Omental fat pad (tissue), 4 donors: ENCODE data around the gene SLC2A13. TPM values are rescaled to one million over a fixed set of nuclear protein-coding genes. Genes with fewer than 3 reads are reported as not detected.
"Not testable (repeated sequence)": the region's sequence is repeated elsewhere in the genome, so short reads cannot be mapped to it uniquely, and the experiment has no call there.

Experiments used
- ATAC-seq: fragments of 150-250 bp; one replicate; pipeline ENCODE4 v1.9.1; 2016; ENCODE audit warnings: mild to moderate bottlenecking, moderate library complexity; ENCODE audit not compliant: low FRiP score
- DNase-seq: peaks from one replicate; pipeline ENCODE4 v3.0.0-alpha.2; 2019; ENCODE audit warnings: low spot score
- total RNA-seq, 4 donors: library from RNA; depleted of rRNA; stranded (reverse); fragments of >200 nt; gene quantifications; one replicate each; pipeline ENCODE4 v1.1.0, GENCODE V29; 2016
- TF ChIP-seq, protein P1 (sequence below), 3 donors: fragments of 450-650 bp; IDR thresholded peaks; one replicate each; pipeline ENCODE4 v1.5.1; 2016 to 2017; ENCODE audit warnings: antibody characterized with exemption in 3 of 3, mild to moderate bottlenecking in 3 of 3, moderate library complexity in 2 of 3

The SLC2A13 gene
- total RNA-seq, 4 donors from 2014 or later, result 11.6 to 25.9 (median 15.6) TPM

GRCh38 chr12:39795481-39795880 lies 310.4 kb downstream of the SLC2A13 start:
- ATAC-seq (no peak), DNase-seq (no peak)
- TF ChIP-seq, protein P1, sequence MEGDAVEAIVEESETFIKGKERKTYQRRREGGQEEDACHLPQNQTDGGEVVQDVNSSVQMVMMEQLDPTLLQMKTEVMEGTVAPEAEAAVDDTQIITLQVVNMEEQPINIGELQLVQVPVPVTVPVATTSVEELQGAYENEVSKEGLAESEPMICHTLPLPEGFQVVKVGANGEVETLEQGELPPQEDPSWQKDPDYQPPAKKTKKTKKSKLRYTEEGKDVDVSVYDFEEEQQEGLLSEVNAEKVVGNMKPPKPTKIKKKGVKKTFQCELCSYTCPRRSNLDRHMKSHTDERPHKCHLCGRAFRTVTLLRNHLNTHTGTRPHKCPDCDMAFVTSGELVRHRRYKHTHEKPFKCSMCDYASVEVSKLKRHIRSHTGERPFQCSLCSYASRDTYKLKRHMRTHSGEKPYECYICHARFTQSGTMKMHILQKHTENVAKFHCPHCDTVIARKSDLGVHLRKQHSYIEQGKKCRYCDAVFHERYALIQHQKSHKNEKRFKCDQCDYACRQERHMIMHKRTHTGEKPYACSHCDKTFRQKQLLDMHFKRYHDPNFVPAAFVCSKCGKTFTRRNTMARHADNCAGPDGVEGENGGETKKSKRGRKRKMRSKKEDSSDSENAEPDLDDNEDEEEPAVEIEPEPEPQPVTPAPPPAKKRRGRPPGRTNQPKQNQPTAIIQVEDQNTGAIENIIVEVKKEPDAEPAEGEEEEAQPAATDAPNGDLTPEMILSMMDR (IDR thresholded peaks at IDR 0.05), result no peak

GRCh38 chr12:39792938-39793337 lies 312.9 kb downstream of the SLC2A13 start:
- DNase-seq, result no peak
- TF ChIP-seq, protein P1 (IDR thresholded peaks at IDR 0.05), result no peak
- ATAC-seq, result no peak

DNA sequence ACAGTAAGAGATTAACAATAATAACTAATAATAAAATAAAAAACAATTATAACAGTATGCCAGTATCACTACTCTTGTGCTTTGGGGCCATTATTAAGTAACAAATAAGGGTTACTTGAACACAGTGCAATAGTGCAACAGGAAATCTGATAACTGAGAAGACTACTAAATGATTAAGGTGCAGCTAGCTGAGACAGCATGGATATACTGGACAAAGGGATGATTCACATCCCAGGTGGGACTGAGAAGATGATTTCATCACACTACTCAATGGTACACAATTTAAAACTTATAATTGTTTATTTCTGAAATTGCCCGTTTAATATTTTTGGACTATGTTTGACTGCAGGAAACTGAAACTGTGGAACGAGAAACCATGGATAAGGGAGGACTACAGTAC lies 317.6 kb downstream of the SLC2A13 start:
- ATAC-seq, result no peak
- DNase-seq, result no peak
- TF ChIP-seq, protein P1 (IDR thresholded peaks at IDR 0.05), result no peak

DNA sequence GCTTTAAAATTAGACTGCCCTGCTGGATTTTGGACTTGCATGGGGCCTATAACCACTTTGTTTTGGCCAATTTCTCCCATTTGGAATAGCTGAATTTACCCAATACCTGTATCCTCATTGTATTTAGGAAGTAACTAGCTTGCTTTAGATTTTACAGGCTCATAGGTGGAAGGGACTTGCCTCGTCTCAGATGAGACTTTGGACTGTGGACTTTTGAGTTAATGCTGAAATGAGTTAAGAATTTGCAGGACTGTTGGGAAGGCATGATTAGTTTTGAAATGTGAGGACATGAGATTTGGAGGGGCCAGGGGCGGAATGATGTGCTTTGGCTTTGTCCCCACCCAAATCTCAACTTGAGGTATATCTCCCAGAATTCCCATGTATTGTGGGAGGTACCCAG lies 320.1 kb downstream of the SLC2A13 start:
- not testable (repeated sequence) for ATAC-seq, DNase-seq

GRCh38 chr12:39782026-39782545 lies 323.8 kb downstream of the SLC2A13 start:
- DNase-seq (no peak), ATAC-seq (no peak)
- TF ChIP-seq, protein P1 (IDR thresholded peaks at IDR 0.05), result no peak

DNA sequence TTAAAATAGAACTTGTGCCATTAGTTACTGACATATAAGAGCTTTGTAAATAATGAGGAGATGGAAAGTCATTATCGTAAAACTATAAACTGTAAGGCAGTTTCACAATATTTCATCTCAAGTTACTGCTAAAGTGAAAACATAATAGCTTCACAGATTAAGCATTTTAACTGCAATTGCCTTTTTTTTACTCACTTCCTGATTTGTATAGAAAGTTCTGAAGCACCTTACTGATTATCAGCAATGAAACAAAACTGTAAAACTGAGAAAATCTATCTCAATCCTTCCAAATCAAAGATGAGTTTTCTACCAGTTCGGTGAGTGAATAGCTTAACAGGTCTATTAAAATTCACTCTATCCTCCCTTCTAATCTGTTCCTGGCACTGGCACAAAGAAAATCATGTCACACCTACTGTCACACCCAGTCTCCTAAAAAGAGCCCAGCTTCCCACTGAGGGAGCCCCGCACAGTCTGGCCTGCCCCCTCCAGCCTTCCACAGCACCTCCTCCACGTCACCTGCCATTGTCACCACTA lies 324.9 kb downstream of the SLC2A13 start:
- ATAC-seq, result no peak
- TF ChIP-seq, protein P1 (IDR thresholded peaks at IDR 0.05), result no peak
- no peak for DNase-seq

- no peak for DNase-seq
These were observed 325.4 kb downstream of the SLC2A13 start for GRCh38 chr12:39780411-39780912.

More at GRCh38 chr12:39780411-39780912, 325.4 kb downstream of the SLC2A13 start:
- ATAC-seq, result no peak
- TF ChIP-seq, protein P1 (IDR thresholded peaks at IDR 0.05), result no peak
